ENCODE data around the gene GPATCH3.

- TF ChIP-seq, protein P1, sequence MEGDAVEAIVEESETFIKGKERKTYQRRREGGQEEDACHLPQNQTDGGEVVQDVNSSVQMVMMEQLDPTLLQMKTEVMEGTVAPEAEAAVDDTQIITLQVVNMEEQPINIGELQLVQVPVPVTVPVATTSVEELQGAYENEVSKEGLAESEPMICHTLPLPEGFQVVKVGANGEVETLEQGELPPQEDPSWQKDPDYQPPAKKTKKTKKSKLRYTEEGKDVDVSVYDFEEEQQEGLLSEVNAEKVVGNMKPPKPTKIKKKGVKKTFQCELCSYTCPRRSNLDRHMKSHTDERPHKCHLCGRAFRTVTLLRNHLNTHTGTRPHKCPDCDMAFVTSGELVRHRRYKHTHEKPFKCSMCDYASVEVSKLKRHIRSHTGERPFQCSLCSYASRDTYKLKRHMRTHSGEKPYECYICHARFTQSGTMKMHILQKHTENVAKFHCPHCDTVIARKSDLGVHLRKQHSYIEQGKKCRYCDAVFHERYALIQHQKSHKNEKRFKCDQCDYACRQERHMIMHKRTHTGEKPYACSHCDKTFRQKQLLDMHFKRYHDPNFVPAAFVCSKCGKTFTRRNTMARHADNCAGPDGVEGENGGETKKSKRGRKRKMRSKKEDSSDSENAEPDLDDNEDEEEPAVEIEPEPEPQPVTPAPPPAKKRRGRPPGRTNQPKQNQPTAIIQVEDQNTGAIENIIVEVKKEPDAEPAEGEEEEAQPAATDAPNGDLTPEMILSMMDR (IDR thresholded peaks at IDR 0.05), result no peak
- no peak for TF ChIP-seq POLR2A (IDR thresholded peaks at IDR 0.05)
Measured at GRCh38 chr1:26932531-26932930, 32.3 kb upstream of the GPATCH3 start.

Measured in lower leg skin (tissue), 3 donors.